GM21619 (cell line): ENCODE measurements around the gene STN1.

Source experiments
- ATAC-seq: cut with Tn5 transposase; IDR thresholded peaks from one replicate; pipeline ENCODE4 v1.9.1; 2021; ENCODE audit not compliant: unreplicated experiment

STN1 gene

GRCh38 chr10:103869336-103869735 lies 48.6 kb downstream of the STN1 start:
- no peak for ATAC-seq

- no peak for ATAC-seq
Measured at GRCh38 chr10:103868200-103868599, 49.8 kb downstream of the STN1 start.

- no peak for ATAC-seq
Measured at GRCh38 chr10:103861505-103861904, 56.5 kb downstream of the STN1 start.

- ATAC-seq, result no peak
Measured at GRCh38 chr10:103859161-103860086, 58.6 kb downstream of the STN1 start.

DNA sequence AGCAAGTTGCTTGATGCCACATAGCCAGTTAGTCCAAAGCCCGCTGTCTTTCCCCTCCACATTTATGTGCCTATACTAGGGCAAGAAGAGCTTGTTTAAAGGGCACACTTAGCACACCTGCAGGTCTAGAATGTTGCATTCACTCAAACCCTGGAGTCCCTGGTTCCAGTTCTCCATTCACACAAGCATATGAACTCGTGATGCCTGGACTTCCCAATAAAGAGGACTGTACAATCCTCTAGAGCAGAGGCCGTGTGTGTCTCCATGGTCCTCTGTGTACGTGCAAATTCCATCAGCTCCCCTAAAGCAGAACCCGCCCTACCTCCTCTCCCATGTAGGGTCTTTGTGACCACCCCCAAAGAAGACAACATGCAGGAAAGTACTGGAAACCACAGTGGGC lies 59.6 kb downstream of the STN1 start:
- ATAC-seq, result no peak

DNA sequence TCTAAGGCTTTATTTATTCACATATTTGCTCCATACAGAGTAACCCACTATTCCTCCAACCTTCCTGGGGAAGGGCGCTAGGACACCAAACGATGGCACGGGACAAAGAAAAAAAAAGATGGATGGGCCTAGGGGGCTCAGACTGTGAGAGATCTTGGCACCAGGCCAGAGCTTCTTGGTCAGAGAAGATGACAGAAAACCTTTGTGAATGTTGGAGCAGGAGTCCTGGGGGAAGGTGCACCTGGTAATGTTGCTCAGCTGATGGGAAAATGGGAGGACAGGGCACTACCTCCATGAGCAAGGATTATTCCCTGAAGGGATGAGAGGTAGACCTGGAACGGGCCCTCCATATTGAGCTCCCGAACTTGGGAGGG lies 61.2 kb downstream of the STN1 start:
- ATAC-seq, result no peak

DNA sequence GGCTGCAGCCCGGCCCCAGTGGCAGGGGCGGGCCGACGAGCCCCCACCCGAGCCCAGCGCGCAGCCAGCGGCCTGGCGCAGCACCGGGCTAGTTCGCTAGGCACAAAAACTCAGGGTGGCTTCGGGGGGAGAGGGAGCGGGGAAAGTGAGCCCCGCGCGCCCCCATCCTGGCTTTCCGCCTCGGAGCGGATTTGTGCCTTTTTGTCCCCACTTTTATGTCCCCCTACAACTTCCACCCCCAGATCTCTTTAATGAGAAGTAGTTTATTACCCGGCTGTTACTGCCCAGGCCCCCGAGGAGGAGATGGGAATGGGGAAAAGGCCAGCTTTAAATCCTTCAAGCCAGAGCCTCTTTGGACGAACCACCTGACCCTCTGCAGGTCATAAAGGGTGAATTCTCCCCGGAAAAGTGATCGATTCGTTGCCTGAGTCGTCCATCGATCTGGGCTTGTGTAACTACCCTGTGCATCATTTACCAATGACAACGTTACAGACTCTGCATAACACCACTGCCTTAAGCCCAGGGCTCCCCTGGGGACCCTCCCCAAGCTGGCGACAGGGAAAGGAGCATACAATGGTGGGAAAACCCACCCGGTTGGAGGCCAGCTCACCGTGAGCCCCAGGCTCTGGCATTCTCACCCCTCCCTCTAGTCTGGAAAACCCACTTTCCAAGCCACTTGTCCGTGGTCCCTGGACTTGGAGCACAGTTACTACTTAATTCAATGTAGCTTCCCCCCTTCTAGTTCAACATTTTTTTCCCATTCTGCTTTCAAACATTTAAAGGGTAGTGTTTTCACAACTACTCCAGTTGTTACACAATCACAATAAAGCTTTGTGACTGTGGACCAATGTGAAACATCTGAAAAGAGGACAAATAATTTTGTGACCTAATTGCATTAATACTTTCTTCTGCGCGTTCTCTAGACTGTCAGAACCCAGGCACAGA lies 61.9 kb downstream of the STN1 start:
- ATAC-seq, result no peak

DNA sequence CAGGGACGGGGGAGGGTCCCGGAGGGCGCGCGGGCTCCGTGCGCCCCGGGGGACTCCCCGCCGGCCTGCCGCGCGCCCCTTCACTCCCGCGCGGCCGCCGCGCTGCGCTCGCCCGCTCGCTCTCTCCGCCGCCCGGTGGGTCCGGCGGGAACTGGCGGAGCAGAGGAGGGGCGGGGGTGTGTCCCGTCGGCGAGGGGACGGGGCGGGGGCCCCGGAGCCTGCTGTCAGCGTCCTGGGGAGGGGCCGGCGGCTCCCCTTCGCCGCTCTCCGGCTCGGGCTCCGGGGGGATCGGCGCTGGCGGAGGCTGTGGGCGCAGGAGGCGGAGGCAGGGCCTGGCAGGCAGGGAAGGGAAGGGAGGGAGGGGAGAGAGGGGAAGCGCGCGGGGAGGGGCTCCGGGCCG lies 62.6 kb downstream of the STN1 start, which contains the start of gene SH3PXD2A:
SH3PXD2A (minus strand) TSS at position 153 of the 400 bp plus-strand sequence. CDS start 310 bp downstream, outside the sequence.
- ATAC-seq, result no peak

- ATAC-seq, result no peak
Measured at GRCh38 chr10:103854686-103855391, 63.1 kb downstream of the STN1 start.

GRCh38 chr10:103854265-103854685 lies 63.7 kb downstream of the STN1 start:
- no peak for ATAC-seq

- no peak for ATAC-seq
Measured at GRCh38 chr10:103853428-103854264, 64.3 kb downstream of the STN1 start.

DNA sequence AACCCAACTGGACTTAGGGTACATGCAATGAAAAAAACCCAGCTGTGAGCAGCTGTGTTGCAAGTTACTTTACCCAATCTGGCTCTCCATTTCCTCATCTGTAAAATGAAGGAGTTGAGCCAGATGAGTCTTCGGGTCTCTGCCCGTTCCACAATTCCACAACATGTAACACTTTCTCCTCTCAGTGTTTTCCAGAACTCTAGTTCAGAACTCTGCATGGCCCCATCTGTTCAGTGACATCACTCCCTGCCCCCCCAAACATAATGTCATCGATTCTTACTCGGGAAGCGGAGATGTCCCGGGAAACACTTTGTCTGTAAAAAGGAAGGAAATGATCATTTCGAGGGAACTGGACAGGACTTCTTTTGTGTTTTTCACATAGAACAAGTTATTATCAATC lies 65.1 kb downstream of the STN1 start:
- no peak for ATAC-seq

GRCh38 chr10:103852189-103852711 lies 65.7 kb downstream of the STN1 start:
- ATAC-seq, result no peak

GRCh38 chr10:103851261-103851660 lies 66.7 kb downstream of the STN1 start:
- ATAC-seq, result no peak

- ATAC-seq, result no peak
Measured at GRCh38 chr10:103850572-103850895, 67.5 kb downstream of the STN1 start.

GRCh38 chr10:103849880-103850571 lies 68.0 kb downstream of the STN1 start:
- no peak for ATAC-seq

DNA sequence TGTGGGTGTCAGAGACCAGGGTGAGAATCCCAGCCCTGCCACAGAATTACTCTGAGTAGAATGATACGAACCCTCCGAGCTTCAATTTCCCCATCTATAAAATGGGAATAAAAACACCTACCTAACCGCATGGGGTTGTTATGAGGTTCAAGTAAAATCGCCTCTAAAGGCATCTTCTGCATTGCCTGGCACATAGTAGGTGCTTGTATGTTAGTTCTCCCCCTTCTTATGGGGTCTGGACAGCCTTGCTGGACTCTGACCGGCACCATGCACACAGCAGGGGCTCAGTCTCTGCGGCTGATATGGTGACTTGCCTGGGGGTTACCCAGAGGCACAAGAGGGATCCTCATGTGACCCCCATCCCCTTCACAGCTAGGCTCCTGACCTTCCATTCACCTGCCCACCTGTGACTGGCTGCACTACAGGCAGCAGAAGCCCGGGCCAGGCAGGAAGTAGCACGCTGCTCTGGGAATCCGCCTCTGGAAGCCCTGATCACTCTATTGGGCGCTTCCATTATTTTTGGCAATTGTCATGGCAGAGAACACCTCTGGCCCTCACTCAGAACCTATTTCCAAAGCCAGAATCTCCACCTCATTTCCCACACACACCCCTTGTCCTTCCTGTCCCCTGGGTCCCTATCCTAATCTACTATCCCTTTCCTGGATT lies 68.6 kb downstream of the STN1 start:
- ATAC-seq, result no peak

DNA sequence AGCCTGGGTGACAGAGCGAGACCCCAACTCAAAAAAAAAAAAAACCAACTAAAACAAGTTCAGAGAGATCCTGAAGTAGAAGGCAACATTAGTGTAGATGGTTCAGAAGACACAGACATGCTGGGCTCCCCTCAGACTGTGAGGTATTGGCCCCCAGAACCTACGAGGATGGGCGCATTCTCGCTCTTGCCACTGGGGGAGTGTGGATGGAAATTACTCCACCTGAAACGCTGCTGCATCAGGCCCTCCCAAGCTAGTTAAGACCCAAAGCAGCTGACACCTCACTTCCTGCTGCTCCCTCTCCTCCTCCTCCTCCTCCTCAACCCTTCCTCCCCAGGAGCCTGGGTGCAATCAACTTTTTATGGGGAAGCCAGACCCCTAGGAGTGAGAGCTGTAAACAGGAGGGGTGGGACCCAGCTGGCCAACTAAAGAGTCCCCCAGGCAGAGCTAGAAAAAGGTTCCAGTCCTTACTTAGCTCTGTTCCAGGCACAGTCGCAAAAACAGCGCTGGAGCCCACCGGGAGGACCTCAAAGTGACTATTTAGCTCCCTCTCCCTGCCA lies 70.0 kb downstream of the STN1 start:
- ATAC-seq, result no peak

GRCh38 chr10:103847346-103847745 lies 70.6 kb downstream of the STN1 start:
- ATAC-seq, result no peak
